ES-I3 (cell line): ENCODE data around the gene SOS1.
"Not testable (repeated sequence)": the region's sequence is repeated elsewhere in the genome, so short reads cannot be mapped to it uniquely, and the experiment has no call there.

ENCODE experiments used
- H3K36me3 ChIP-seq: 2 replicates; pipeline ENCODE4 v1.6.1; 2013; ENCODE audit warnings: mild to moderate bottlenecking, low read length, control low read depth, moderate library complexity; ENCODE audit not compliant: insufficient read depth
- H3K4me1 ChIP-seq: 2 replicates; pipeline ENCODE4 v1.6.1; 2013; ENCODE audit warnings: mild to moderate bottlenecking, control low read depth, low read length; ENCODE audit not compliant: insufficient read depth
- H3K9ac ChIP-seq: 2 replicates; pipeline ENCODE4 v1.6.1; 2013; ENCODE audit warnings: low read depth, mild to moderate bottlenecking, low read length, moderate library complexity
- H3K9me3 ChIP-seq: 2 replicates; pipeline ENCODE4 v1.6.1; 2013; ENCODE audit warnings: mild to moderate bottlenecking, low read length, moderate library complexity; ENCODE audit not compliant: control insufficient read depth, insufficient read depth

SOS1 gene

GRCh38 chr2:39120771-39121522 is at the start of gene SOS1:
Gene SOS1, minus strand, starts transcription at chr2:39121051. Its CDS starts 629 bp downstream, at chr2:39120422.
- Histone ChIP-seq H3K9me3 (no peaks in the 10 kb centered on the region), H3K4me1 (peaks cover 15% of the 10 kb centered on the region), H3K36me3 (peaks cover 2% of the 10 kb centered on the region; the same call in 1 of the 2 replicates), H3K9ac (peak within 1 kb of the TSS; percentile 90)

GRCh38 chr2:39164089-39164488 is 43.2 kb upstream of the SOS1 start:
- Histone ChIP-seq H3K9me3 (no peaks in the 10 kb centered on the region), H3K36me3 (no peaks in the 10 kb centered on the region), H3K4me1 (no peaks in the 10 kb centered on the region), H3K9ac (no peak overlapping the region)

GRCh38 chr2:39160982-39161381 is 40.1 kb upstream of the SOS1 start:
- Histone ChIP-seq H3K9ac (no peak overlapping the region), H3K36me3 (no peaks in the 10 kb centered on the region), H3K4me1 (no peaks in the 10 kb centered on the region), H3K9me3 (no peaks in the 10 kb centered on the region)

GRCh38 chr2:39159283-39159682 is 38.4 kb upstream of the SOS1 start:
- no peak overlapping the region for H3K9ac ChIP-seq
- no peaks in the 10 kb centered on the region for H3K9me3 ChIP-seq
- H3K4me1 ChIP-seq, result peaks cover 10% of the 10 kb centered on the region
- H3K36me3 ChIP-seq, result no peaks in the 10 kb centered on the region

- H3K9ac ChIP-seq, result no peak overlapping the region
- H3K36me3 ChIP-seq, result no peaks in the 10 kb centered on the region
- H3K4me1 ChIP-seq, result peaks cover 10% of the 10 kb centered on the region
- H3K9me3 ChIP-seq, result no peaks in the 10 kb centered on the region
These were observed 37.5 kb upstream of the SOS1 start for GRCh38 chr2:39158351-39158750.

GRCh38 chr2:39156846-39157245 is 36.0 kb upstream of the SOS1 start:
- Histone ChIP-seq H3K36me3 (no peaks in the 10 kb centered on the region), H3K9ac (no peak overlapping the region), H3K9me3 (no peaks in the 10 kb centered on the region), H3K4me1 (peaks cover 10% of the 10 kb centered on the region)

GRCh38 chr2:39156107-39156506 is 35.3 kb upstream of the SOS1 start:
- Histone ChIP-seq H3K36me3 (no peaks in the 10 kb centered on the region), H3K9me3 (no peaks in the 10 kb centered on the region), H3K9ac (no peak overlapping the region), H3K4me1 (peaks cover 10% of the 10 kb centered on the region)

GRCh38 chr2:39155573-39155972 is 34.7 kb upstream of the SOS1 start:
- H3K9ac ChIP-seq, H3K36me3 ChIP-seq, H3K9me3 ChIP-seq, H3K4me1 ChIP-seq: not testable (repeated sequence)

- Histone ChIP-seq H3K9ac (no peak overlapping the region), H3K4me1 (peaks cover 10% of the 10 kb centered on the region), H3K9me3 (no peaks in the 10 kb centered on the region), H3K36me3 (no peaks in the 10 kb centered on the region)
These were observed 34.1 kb upstream of the SOS1 start for GRCh38 chr2:39154944-39155343.

GRCh38 chr2:39153312-39153711 is 32.5 kb upstream of the SOS1 start:
- Histone ChIP-seq H3K36me3 (no peaks in the 10 kb centered on the region), H3K4me1 (peaks cover 10% of the 10 kb centered on the region), H3K9me3 (no peaks in the 10 kb centered on the region), H3K9ac (no peak overlapping the region)

- Histone ChIP-seq H3K4me1 (peaks cover 10% of the 10 kb centered on the region), H3K9ac (no peak overlapping the region), H3K36me3 (no peaks in the 10 kb centered on the region), H3K9me3 (no peaks in the 10 kb centered on the region)
These were observed 31.7 kb upstream of the SOS1 start for GRCh38 chr2:39152504-39152903.

GRCh38 chr2:39150890-39151497 is 30.1 kb upstream of the SOS1 start:
- Histone ChIP-seq H3K36me3 (no peaks in the 10 kb centered on the region), H3K9me3 (no peaks in the 10 kb centered on the region), H3K4me1 (peaks cover 10% of the 10 kb centered on the region), H3K9ac (no peak overlapping the region)

- Histone ChIP-seq H3K4me1 (peaks cover 7% of the 10 kb centered on the region), H3K9me3 (no peaks in the 10 kb centered on the region), H3K36me3 (no peaks in the 10 kb centered on the region), H3K9ac (no peak overlapping the region)
These were observed 29.3 kb upstream of the SOS1 start for GRCh38 chr2:39150102-39150562.

- no peak overlapping the region for H3K9ac ChIP-seq
- H3K36me3 ChIP-seq, result no peaks in the 10 kb centered on the region
- peaks cover 9% of the 10 kb centered on the region for H3K4me1 ChIP-seq
- H3K9me3 ChIP-seq, result no peaks in the 10 kb centered on the region
These were observed 25.8 kb upstream of the SOS1 start for GRCh38 chr2:39146630-39147029.

GRCh38 chr2:39145906-39146421 is 25.1 kb upstream of the SOS1 start:
- H3K9ac ChIP-seq, result no peak overlapping the region
- no peaks in the 10 kb centered on the region for H3K36me3 ChIP-seq
- no peaks in the 10 kb centered on the region for H3K9me3 ChIP-seq
- H3K4me1 ChIP-seq, result peaks cover 14% of the 10 kb centered on the region
